ENCODE measurements around the gene MECP2.

- TF ChIP-seq, protein P1, sequence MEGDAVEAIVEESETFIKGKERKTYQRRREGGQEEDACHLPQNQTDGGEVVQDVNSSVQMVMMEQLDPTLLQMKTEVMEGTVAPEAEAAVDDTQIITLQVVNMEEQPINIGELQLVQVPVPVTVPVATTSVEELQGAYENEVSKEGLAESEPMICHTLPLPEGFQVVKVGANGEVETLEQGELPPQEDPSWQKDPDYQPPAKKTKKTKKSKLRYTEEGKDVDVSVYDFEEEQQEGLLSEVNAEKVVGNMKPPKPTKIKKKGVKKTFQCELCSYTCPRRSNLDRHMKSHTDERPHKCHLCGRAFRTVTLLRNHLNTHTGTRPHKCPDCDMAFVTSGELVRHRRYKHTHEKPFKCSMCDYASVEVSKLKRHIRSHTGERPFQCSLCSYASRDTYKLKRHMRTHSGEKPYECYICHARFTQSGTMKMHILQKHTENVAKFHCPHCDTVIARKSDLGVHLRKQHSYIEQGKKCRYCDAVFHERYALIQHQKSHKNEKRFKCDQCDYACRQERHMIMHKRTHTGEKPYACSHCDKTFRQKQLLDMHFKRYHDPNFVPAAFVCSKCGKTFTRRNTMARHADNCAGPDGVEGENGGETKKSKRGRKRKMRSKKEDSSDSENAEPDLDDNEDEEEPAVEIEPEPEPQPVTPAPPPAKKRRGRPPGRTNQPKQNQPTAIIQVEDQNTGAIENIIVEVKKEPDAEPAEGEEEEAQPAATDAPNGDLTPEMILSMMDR (IDR thresholded peaks at IDR 0.05), result no peak
- no peak for TF ChIP-seq POLR2A (IDR thresholded peaks at IDR 0.05)
These were observed 123.4 kb downstream of the MECP2 start for GRCh38 chrX:153974003-153974725.

All from thyroid gland (tissue), 4 donors.